M059J (cell line): Measurements from ENCODE around the gene MPP3. TPM values are rescaled to one million over a fixed set of nuclear protein-coding genes. Genes with fewer than 3 reads are reported as not detected.

Experiments
- DNase-seq: peaks from one replicate; pipeline ENCODE4 v3.0.0-alpha.2; 2012; ENCODE audit warnings: low read depth
- total RNA-seq: library from RNA; depleted of rRNA; stranded (reverse); fragments of >200 nt; shearing (Covaris generic); gene quantifications from 2 replicates; pipeline ENCODE4 v1.2.3, GENCODE V29; 2014

Gene MPP3
- total RNA-seq, 1 experiment from 2014 or later = 5.1 TPM

DNA sequence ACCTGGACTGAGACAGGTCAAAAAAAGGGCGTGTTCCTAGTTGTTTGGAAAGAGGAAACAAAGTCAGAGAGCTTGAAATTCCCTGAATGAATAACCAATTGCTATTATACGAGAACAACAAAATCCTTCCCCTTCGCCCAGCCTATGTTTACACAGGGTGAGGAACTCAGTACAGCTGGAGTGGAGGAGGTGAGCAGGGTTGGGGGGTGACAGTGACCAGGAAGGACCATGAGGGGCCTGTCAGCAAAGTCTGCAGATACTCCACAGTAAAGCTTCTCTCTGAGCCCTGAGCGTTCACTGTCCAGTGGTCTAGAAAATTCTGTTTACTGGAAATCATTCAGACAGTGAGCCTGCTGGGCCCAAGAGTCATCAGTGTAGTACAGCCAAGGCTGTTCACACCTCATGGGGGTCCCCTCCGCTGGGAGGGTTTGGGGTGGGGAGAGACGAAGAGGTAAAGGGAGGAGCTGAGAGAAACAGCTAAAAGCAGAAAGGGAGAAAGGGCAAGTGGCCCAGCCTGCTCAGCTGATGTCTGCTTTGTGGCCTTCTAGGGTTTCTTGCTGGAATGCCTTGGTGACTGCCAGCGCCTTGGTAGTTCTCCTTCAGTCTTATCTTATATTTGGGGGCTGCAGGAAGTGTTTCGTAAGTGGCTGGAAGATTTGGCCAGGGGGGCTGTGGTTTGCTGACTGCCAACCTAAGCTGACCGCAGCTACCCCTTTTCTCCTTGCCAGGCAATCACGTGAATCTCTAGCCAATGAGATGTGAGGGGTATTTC, 59.9 kb downstream of the MPP3 start:
- no peak for DNase-seq

DNA sequence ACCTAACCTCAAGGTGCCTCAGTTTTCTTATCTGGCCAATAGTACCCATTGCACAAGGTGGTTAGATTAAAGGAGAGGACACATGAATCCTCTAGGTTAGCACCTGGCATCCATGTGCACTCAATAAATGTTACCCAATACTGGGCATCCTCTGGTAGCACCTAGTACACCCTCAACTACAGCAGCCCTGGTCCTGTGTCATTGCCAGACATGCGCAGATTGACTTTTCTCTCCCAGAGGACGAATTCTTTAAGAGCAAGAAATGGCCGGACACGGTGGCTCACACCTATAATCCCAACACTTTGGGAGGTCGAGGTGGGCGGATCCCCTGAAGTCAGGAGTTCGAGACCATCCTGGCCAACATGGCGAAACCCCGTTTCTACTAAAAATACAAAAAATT, 61.5 kb downstream of the MPP3 start:
- no peak for DNase-seq

DNA sequence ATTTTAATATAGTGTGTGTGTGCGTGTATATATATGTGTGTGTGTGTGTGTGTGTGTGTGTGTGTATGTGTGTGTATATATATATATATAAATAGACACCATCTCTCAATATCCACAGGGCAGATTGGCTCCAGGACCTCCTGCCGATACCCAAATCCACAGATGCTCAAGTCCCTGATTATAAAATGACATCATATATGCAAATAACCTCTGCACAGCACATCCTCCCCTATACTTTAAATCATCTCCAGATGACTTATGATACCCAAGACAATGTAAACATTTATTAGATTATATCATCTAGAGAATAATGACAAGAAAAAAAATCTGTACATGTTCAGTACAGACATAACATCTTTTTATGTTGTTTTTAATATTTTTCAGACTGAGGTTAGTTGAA, 62.0 kb downstream of the MPP3 start:
- no peak for DNase-seq

DNA sequence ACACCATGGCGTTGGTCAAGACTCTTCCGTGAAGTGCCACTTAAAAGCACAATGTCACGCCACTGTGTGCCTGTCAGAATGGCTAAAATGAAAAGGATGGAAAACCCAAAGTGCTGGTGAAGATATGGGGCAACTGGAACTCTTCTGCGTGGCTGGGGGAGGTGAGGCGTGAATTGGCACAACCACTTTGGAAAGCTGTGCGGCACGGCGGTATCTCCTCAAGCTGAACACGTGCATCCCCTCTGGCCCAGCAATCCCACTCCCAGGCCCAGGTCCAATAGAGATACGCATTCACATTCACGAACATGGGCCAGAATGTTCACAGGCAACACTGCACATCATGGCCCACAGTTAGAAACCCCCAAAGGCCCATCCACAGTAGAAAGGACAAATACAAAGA, 63.1 kb downstream of the MPP3 start:
- DNase-seq = no peak

DNA sequence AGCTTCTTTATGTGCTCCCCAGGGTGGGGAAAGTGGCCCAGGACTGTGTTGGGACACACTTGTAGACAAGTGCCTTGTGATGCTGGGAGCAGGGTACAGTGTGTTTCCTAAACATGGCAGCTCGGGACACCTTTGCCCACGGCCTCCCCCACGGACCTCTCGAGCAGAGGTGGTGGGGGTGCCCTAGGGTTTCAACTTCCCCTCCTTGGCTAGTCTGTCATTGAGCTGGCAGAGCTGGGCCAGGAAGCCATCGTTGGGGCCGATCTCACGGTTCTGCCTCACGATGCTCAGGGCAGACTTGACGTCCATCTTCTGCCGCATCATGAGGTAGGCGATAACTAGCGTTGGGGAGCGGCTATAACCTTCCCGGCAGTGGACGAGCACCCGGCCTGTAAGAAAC, 63.5 kb downstream of the MPP3 start:
- DNase-seq = no peak

DNA sequence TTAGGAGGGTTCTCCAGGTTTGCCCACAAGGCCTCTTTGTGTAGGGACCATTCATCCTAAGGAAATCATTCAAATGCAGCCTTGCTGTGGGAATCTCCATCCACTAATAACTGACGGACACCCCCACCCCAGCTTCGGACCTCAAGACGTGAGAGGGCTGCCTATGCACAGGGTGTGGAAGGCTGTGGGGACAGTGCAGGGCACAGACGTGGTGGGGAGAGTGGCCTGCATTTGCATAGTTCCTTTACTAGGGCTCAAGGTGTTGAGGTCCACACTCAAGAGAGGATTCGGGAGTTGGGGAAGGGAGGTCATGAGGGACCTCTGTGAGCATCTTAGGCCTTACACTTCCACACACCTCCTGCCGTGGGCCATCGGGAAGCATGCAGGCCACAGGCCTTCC, 64.0 kb downstream of the MPP3 start:
- no peak for DNase-seq

DNA sequence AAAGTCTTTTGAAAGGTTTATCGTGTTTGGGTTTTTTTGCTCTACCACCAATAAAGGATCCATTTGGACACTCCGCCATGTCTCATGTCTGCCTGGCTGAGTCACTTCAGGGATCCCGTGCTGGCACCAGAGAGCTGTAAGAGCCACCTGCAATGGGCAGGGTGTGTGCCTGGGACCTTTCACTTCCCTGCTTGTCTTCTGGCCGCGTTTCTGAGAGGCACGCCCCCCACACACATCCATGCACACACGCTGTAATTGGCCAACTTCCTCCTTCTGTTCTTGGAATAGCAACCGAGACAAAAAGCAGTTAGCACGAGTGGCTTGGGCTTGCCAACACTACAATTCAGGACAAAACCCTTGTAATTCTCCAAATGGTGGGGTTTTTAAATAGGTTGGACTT, 64.6 kb downstream of the MPP3 start:
- DNase-seq = no peak

DNA sequence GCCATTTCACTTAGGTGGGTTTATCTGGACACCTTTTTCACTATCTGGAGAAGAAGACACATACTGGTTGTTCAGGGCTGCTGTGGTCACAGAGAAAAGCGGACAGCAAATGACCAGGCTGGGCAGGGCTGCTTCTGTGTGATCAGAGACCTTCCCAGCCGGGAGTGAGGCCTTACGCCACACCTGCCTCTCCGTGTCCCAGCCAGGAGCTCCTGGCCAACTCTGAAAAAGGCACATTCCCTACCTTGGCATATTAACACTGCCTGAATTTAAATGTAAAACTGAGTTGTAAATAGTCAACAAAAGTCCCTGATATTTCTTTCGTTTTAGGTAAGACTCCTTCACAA, 65.3 kb downstream of the MPP3 start:
- no peak for DNase-seq

DNA sequence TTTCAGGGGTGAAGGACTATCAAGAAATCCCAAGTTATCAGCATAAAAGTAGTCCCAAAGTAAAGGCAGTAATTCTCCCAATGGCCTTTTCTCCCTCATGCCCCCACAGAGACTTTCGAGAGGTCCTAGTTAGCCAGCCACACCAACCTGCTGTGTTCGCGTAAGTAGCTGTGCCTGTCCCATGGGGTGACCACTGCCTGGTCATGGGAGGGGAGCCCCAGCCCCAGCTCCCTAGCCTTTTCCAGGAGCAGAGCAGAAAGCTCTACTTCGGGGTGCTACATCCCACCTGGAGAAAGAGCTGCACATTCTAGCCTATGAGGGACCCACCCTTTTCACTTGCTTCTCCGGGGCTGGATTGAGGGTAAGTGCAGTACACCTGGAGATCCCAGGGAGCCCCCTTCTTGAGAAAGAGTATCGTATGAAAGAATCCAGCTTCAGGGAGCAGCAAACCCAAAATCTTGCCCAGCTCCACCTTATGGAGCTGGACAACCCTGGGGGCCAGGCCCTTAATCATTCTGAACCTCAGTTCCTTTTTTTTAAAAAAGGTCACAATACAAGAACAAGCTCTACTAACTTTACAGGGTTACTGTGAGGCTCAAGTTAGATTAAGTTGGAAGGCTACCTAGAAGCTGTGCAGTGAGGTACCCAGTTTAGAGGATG, 65.8 kb downstream of the MPP3 start:
- DNase-seq = no peak

DNA sequence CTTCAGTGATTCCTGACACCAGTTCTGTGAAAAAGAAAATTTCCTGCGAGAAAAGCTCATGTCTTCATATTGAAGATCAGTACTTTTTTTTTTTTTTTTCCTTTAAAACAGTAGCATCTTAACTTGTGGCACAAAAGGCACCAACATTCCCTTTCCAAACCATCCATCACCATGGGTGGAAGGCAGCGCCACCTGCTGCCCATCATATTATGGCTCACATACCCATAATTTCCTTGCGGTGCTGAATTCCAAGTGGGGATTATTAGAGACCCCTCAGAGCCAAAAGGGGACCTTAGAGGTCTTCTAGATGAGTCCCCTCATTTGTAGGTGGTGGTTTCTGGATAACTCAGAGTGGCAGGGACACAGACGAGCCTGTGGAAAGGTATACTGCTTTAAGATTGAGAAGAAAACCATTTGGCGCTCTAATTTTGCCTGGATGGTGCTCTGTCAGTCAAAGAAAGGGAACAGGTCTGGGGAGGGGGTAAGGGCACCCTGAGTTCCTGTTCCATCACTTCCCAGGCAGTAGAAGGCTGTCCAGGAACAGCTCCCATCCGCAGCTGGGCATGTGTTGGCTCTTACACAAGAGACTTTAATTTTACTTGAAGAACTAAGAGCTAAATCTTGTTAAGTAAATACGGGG, 66.4 kb downstream of the MPP3 start:
- DNase-seq = peak; percentile 37

DNA sequence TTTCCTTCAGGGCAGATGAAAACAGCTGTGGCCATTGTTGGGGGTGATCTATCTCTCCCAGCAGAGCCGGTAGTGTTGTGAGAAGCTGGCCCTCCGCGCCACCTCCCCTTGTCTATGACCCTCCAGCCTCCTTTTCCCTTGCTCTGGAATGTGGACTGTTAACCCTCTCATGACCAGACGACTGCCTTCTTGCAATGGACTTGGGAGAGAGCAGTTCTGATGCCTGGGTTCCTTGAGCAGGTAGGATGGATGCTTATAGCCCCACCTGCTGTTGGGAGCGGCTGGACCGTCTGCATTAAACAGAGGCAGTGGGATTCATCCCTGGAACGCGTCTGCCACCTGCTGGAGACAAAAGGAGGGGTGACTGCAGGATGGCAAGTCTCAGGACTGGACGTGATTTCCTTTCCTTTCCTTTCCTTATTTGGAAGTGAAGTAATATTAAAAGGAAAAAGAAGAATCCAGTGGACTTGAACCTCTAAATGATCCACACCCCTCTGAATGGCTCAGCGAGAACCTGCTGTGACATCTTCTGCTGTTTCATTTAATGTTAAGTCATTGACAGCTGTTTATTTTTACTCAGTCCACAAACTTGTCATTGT, 72.6 kb downstream of the MPP3 start:
- peak; percentile 85 for DNase-seq

DNA sequence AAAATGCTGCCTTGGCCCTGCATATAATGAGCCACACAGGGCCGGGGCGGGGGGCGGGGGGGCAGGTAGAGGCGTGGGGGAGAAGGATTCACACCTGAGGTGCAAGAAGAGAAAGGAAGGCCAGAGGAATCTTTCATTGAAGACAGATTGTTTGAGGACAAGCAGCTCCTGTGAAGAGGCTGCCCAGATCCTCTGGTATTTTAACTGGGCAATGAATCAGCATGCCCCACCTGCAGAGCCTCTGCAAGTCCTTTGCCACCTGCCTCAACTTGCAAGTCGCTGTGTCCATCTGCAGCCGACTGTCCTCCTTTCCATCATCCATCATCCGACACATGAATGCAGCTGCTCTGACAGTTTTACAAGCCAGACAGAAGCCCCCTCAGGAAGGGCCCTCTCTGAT, 73.1 kb downstream of the MPP3 start:
- no peak for DNase-seq

DNA sequence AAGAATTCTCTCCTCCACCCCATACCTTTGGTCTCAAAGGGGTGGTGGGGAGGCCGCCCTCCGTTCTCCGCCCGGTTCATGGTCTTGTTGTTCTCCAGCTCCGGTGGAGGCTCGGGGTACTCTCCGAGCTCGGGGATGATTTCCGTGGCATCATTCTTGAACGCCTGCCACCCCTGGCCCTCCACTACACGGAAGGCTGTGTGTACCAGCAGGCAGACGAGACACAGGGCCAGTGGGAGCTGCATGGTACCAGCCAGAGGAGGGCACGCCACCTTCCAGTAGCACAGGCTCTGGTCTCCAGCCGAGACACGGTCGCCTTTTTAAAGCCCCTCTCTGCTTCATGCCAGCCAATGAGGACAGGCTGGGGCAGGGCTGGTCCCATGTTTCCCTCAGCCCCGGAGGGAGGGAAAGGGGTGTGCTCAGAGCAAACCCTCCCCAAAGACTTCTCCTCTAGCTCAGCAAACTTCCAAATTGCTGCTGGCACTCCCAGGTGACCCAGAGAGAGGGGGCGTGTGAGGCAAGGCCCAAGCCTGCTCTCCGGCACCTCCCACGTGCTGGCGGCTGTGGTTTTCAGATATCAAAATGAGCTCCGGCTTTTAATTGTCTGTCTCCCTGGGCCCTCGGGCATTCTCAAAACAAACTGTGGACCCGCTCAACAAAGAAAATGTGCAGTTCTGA, 74.3 kb downstream of the MPP3 start, which contains the start of gene SOST:
TSS of gene SOST (minus strand) at position 295 of the 678 bp plus-strand sequence. CDS start at position 245, 50 bp downstream.
- no peak for DNase-seq

DNA sequence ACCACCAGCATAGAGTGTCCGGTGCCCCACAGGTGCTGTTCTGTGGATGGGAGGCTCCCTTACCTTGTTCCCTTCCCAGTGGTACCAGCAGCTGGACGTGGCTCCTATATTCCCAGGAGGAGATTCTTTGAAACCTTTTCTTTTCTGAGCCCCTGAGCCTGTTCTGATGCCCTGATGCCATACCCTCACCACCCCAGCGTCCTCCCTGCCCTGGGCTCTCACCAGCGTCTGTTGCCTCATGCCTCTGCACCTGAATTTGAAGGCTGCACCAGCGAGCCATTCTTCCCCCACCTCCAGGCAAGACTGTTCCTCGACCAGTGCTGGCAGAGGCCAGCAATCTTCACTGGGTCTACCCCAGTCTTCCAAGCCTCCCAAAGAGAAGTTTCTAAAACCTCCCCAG, 74.9 kb downstream of the MPP3 start:
- no peak for DNase-seq

DNA sequence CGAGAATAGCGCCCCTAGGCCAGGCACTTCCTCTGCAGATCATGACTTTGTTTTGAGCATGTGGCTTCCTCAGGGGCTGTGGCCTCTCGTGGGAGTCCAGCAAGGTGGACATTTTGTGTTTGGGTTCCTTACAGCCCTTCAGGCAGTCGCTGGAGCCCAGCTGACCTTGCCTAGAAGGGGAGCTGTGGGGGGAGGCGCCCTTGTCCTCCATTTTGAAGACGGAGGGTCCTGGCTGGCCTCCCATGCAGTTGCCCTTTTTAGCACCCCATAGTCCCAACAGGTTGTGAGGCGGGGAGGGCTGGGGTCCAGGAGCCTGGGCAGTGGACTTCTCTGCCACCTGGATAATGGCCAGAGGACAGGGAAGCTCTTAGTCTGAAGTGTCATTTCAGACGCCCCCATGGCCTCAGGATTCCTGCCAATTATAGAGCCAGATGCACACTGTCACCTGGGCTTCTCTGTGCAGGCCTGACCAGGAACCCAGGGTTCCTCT, 75.7 kb downstream of the MPP3 start:
- DNase-seq = no peak

DNA sequence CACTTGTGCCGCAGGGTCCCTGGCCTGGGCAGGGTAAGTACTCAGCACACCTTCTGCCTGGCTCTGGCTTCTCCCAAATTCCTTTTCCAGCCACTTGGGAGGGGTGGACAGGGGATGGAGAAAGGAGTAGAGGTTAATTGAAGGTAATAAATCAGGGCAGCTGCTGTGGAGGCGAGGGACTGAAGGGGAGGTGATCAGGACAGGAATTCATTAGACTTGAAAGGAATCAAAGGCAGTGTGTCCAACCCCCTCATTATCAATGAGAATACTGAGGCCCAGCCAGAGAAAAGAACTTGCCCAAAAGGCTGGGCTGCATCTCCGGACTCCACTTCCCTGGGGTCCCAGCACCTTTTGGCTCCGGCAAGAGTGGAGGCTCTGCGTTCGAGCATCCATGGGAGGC, 76.7 kb downstream of the MPP3 start:
- no peak for DNase-seq

DNA sequence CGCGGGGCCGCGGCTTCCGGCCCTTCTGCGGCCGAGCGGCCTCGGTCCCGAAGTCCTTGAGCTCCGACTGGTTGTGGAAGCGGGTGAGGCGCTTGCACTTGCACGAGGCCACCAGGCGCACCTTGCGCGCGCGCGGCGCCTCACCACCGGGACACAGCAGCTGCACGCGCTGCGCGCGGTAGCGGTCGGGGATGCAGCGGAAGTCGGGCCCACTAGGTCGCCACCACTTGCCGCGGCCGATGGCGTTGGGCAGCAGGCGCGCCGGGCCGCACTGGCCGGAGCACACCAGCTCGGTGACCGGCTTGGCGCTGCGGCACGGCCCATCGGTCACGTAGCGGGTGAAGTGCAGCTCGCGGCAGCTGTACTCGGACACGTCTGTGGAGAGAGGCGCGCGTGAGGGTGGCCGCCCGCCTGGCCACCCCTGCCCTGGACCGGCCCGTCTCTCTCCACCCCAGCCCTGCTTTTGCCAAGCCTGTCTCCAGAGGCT, 77.5 kb downstream of the MPP3 start:
- peak; percentile 29 for DNase-seq

DNA sequence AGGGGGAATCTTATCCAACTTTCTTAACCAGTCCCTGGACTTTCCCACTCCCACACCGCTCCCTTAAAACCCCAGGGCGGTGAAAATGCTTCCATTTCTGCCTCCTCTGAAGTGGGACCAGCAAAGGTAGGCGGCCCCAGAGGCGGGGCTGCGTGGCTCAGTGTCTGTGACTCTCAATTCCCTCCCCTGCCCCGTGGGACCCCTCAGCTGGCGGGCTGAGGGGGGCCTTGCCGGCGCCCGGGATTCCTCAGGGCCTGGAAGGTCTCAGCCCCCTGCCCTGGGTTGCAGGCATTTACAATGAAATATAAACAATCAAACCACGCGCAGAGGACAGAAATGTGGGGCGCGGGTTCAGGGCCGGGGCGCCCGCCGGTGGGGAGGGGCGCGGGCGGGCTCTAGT, 78.0 kb downstream of the MPP3 start:
- DNase-seq = no peak

DNA sequence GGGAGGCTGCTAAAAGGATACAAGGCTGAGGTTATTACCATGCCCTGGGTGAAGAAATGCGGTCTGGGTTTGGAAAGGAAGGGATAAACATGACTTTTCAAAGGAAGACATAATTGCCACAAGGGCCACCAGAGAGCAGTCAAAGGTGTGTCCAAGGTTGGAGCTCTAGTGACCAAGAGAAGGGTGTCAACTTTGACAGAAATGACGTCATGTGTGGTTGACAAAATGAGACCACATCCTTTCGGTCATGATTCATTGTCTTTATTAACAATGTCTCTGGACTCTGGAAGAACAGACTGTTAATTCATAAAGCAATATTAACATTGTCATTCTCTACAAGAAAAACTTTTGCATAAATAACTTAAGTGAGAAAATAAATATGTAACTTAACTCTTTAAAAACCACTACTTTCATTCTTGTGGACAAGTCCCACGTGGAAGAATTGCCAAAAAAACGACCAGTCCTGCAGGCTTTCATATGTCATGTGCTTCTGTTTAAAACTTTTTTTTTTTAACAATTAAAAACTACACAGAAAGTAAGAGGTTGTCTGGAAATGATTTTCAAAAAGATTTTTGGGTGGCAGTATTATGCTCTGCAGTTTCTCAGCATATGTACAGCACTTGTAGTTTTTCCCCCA, 79.3 kb downstream of the MPP3 start:
- peak; percentile 89 for DNase-seq
